Stimulated activated CD4-positive, alpha-beta T cell treated with anti-CD3 and anti-CD28 coated beads, Interleukin-1b, Interleukin-23, amount 100 ng/mL, for 1 hour (primary cell): ENCODE results near the gene FAM180A.
"Not testable (repeated sequence)": the region's sequence is repeated elsewhere in the genome, so short reads cannot be mapped to it uniquely, and the experiment has no call there.

Source experiments
- DNase-seq, 2 donors: peaks; one replicate each; pipeline ENCODE4 v3.0.0-alpha.2; 2020; ENCODE audit warnings: low read depth in 2 of 2

FAM180A gene

DNA sequence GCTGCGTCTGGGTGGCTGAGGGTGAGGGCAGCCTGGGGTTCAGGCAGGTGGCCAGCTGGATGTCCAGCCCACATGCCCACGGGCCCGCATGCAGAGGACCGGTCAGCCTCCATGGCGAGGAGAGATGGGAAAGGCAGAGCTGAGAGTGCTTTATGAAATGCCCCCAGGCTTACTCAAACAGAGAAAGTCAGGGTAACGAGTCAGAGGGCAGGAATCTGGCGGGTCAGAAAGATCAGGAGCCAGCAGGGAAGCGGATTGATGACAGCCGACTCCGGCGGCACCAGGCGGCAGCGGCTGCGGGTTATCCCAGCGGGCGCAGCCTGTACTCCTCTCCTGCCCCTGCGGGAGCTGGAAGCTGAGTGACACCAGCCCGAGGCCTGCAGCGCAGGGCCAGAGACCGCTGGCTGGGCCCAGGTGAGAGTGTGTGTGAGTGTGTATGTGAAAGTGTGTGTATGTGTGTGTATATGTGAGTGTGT lies 34.0 kb downstream of the FAM180A start:
- no peak for DNase-seq

DNA sequence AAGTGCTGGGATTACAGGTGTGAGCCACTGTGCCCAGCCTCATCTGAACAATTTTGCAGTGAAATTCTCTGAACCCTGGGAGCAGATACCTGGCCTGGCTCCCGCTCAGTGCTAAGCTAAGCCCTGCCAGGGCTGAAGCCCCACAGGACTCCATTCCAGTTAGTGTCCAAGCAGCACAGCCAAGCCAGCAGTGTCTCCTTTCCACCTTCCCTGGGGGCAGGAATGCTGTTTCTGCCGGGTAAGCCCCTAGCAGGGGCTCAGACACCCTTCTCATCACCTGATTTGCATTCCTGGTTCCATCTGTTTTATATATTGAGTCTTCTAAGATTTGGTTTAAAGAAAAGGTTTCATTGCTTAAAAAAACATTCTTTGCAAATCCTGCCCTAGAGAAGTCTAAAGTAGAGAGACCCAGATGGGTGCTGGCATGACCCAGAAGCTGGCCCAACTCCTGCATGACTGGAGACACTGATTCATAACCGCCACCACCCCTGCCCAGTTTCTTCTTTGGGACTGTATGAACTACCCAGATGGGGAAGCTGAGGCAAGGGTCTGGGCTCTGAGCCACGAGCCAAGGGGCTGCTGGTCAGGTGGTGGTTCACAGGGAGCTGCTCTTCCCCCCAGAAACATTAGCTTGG lies 34.7 kb downstream of the FAM180A start:
- DNase-seq, result no peak

DNA sequence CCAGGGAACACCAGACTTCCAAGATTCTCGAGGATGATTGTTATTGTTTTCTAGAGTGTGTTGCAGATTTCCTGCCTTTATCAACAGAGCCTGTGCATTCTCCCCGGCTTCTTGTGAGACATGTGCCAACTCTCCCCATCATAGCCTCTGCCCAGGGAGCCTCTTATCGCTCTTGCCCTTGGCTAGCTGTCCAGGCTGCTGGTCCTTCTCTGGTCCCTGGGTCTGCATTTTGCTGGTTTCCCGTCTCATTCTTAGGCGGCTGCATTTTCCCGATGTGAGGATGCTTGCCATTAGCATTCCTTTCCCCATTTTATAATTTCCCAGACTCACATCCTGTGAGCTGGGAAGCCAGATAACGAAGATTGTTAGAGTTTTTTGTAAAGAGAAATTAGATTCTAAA lies 35.8 kb downstream of the FAM180A start:
- no peak for DNase-seq

DNA sequence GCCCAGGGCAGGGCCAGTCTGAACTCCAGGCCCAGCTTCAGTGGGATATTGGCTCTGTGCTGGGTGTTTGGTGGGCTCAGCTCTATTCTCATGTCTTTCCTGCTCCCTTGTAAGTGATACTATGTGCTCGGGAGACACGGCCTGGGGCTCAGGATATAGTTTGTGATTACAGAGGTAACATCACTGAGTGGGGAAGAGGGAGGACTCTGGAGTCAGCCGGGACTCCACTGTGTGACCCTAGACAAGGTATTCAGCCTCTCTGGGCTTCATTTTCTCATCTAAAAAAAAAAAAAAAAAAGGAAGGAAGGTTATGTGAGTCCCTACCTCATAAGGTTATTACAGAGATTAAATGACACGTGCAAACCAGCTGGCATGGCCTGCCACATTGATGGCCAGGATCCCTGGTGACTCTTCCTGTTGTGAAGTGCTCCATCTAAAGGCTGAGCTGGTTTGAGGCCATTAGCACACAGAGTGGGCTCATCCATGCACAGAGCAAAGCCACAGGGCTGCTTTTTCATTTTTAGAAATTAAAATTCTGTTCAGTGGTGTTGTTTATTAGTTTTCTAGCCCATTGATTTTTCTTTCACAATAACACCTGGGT lies 36.3 kb downstream of the FAM180A start:
- DNase-seq, result no peak

DNA sequence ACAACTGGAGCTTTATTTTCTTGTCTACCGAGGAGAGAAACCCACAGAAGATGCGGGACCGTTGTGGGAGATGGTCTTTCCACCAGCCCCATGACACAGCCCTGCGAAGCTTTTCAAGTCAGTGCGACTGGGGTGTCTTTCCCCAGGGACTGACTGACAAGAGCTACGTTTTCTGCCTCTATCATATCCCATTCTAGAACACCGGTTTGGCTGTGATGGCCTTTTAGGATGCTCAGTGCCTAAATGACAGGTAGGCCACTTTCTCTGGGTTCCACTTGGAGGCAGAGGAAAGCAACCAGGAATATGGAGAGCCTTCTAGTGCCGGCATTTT lies 37.5 kb downstream of the FAM180A start:
- no peak for DNase-seq

DNA sequence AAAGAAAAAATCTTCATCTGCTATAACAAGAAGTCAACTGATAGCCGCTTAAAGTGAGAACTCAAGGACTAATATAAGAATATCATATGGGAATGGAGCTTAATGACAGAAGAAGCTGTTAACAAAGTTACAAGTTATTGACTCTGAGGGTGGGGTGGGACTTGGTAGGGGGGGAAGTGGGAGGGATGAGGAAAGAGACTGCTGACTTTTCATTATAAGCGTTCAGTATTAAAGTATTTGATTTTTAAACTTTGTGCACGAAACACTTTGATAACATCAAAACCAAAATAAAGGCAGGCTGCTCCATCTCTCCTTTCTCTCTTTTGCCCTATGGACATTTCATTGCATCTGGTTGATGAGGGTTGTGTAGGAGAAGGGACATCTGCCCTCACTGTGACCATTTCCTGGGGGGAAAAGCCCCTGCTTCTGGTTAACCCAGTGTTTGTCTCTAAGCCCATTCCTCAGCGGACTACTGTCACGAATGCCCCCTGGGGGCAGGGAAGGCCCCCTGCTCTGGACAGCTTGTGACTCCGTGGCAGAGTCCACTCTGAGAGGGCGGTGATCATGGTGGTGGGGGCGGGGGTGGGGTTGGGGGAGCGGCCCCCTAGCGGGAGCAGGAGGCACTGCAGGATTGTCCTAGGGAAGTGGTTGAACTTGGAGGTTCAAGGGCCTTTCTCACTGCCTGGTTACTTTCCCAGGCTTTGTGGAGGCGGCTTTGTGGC lies 38.0 kb downstream of the FAM180A start:
- no peak for DNase-seq

DNA sequence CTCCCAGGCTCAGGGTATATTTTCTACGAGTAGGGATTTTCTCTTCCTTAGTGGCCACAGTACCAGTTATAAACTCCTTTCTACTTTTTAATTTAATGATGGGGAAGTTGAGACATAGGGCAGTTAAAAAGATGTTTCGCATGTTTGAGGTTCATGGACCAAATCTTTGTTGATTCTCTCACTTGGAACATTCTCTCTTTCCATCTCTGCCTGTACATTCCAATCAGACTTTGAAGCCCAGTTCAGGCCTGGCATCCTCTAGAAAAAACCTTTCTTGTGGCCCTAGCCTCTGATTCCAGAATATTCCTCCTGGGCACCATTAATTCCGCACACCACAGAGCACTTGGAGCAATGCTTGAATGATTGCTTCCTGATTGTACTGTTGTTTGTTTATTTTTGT lies 39.1 kb downstream of the FAM180A start:
- DNase-seq, result no peak

DNA sequence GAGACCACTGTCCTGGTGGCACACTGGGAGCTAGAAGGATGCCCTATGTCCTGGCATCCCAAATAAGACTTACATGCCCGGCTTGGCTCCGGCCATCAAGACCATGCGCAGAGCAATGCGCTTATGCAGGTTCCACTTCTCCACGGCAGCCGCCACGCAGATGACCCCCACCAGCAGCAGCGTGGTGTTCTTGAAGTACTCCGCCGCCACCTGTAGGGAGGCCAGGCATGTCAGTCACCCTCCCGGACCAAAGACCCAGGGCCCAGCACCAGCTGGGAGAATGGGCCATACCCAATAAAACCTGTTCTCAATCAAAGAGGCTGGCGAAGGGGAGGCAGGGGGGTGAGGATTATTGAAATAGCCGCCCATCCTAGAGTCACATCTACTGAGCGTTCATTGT lies 40.6 kb downstream of the FAM180A start:
- no peak for DNase-seq

DNA sequence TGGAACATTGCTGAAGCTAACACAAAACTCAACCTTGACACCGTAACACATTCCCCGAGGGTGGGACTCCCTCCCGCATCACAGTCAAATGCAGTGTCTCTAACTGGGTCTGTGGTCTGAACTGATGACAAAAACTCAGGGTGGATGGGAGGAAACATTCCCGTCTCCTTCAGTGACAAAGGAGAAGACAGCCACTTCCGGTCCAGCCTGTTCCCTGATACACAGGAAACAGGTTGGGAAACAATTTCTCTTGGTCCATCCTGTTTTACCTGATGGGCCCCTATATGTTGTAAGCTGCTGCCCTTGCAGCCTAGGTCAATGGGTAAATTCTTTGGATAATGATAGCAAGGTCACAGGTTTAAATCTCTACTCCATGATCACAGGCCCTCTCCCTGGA lies 41.0 kb downstream of the FAM180A start:
- no peak for DNase-seq

DNA sequence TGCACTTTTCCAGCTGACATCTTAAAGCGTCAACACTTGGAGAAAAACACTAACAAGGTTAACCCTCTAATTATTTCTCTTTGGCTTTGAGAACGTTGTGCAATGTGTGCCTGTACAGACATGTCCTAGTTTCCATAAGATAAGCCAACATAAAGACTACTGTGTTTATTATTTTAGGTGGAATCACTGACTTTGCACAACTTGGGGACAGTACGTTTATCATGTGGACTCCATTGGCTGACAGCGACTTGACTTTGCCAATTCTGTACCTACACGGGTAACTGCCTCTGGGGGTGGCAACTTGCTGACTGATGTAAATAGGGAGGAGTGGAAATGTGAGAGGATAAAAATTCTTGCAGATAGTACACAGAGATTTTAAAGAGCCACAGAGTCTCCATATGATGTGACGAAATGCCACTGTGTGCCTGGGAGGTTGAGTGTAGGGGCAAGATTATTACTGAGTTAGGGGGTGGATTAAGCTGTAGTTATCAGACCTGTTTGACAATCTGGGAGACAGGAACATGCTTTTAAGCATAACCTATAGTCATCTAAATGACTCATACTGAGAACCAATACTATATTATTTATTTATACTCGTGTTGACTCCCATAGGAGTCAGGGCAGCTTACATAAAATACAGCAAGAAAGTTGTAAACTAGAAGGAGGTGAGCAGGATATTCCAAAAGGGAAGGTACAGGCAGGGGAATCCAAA lies 41.6 kb downstream of the FAM180A start:
- DNase-seq, result no peak

DNA sequence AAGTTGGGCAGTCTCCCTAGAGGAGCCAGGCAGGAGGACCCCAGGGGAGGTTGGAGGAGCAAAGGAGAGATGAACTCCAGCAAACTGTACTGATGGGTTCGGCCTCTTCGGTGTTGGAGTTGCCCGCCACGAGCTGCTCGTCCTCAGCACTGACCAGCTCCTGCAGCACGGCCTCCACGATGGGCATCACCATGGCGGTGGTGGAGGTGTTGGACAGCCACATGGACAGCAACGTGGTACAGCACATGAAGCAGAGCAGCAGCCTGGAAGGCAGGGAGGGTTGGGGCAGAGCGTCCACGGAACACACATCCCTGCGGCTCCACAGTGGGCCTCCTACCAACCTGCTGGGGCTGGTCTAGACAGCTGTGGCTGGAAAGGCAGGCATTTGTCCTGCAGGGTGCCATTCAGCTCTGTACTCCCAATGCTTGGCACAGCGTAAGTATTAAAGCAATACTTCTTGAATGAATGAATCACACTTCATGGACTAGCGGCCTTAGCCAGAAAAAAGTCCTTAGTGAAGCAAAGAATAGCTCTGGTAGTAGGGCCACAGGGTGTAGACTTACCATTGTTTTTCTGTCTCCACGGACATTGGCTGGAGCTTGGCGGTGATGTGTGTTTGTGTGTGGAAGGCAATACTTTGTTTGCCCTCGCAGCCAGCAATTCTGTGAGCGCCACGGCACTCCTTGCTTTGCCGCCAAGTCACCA lies 42.4 kb downstream of the FAM180A start:
- no peak for DNase-seq

DNA sequence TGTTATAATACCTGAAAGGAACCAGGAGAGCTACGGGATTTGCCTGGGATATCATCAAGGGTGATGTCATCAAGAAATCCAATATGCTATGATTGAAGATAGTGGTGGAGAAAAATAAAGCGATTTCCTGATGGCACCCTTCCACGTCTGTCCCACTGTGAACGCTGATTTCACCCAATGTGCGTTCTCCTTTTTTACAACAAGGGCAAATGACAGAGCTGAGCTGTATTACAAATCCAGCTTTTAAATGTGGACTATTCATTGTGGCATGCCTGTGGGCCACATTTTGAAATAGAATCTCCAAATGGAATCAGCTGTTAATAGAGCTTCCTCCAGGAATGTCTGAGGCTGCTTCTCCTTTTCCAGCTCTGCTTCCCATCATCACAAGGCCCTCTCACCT lies 43.9 kb downstream of the FAM180A start:
- DNase-seq, result no peak

DNA sequence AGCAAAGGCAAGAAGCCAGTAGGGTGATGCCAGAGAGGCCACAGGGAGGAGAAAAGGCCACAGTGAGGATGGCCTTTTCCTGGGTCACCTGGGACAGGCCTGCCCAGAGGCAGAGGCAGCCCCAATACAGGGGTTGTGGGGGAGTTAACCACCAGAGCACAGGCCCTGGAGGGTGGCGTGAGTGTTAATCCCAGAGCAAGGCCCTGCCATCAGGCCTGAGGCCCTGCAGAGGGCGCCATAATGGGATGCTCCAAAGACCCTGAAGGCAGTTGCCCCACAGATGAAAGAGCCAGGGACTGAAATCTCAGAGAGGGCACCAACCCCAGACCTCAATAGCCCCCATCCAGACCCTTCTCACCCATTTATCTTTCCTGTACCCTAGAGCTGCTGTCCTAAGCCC lies 44.5 kb downstream of the FAM180A start:
- no peak for DNase-seq

DNA sequence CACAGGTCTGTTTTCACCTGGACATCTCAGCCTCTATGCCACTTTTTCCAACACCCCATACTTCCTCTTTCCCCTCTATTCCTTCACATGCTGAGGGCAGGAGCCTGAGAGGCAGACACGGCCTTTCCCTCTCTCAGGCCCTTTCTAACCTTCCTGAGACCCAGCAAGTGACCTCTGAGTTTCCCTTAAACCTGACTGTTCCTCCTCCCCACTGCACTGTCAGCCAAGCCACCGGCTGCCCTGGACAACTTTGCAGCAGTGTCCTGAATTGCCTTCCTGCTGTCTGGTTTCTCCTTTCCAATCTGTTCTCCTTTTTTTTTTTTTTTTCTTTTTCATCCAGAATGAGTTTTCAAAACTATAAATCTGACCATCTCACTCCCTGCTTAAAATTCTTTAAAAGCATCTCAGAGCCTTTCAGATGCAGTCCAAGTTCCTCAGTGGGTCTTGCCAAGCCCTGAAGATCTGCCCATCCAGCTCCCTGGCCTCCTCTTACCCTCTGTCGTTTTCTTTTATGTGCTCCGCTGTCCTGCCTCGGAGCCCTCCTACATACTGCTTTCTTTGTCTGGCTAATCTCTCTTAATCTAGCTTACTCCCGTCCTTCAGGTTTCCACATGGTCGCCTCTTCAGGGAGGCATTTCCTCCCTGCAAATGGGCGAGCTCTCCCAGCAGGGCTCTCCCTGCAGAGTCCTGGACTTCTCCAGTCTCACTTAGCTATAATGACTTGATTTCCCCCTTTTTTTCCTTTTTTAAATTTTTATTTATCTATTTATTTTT lies 51.1 kb downstream of the FAM180A start:
- DNase-seq, result no peak

DNA sequence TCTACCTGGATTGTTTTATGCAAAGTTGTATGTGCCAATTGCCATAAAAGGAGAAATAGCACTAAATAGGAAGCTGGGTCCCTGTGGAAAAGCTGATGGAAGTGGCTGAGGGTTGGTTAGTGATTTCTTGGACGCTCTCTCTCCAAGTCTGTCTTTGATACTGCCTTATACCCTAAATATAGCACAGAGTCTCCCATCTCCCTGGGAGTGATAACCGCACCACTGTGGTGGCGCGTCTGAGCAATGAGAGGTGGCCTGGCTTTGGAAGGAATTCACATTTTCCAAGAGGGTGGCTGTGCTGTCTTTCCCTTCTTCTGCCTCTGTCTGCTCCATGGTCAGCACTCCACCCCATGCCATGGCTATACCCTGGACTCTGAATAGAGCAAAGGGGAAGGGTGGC lies 55.1 kb downstream of the FAM180A start:
- DNase-seq, result no peak

DNA sequence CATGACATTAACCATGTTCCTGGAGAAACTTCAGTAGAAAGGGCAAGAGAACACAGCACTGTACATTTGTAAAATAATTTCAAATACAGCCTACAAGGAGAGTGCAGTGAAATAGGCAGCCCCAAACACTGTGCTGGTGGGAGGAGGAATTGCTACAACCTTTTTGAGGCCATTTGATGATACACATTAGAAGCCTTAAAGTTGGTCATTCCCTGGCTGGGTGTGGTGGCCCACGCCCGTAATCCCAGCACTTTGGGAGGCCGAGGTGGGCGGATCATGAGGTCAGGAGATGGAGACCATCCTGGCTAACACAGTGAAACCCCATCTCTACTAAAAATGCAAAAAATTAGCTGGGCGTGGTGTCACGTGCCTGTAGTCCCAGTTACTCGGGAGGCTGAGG lies 56.0 kb downstream of the FAM180A start:
- not testable (repeated sequence) for DNase-seq

DNA sequence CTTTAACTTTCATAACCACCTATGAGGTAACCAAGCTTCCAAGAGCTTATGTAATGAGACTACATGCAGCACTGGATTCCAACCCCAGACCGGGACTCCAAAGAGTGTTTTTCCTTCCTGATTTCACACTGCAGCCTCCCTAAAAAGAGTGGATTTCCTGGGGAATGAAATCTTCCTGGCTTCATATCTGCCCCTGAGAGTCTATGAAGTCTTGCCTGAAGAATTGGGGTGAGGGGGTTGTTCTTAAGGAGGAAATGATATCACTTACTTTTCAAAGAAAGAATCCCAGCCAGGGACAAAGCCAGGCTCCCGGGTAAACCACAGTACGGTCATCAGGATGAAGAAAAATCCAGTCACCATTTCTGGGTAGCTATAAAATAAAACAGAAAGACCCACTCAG lies 56.6 kb downstream of the FAM180A start:
- no peak for DNase-seq

DNA sequence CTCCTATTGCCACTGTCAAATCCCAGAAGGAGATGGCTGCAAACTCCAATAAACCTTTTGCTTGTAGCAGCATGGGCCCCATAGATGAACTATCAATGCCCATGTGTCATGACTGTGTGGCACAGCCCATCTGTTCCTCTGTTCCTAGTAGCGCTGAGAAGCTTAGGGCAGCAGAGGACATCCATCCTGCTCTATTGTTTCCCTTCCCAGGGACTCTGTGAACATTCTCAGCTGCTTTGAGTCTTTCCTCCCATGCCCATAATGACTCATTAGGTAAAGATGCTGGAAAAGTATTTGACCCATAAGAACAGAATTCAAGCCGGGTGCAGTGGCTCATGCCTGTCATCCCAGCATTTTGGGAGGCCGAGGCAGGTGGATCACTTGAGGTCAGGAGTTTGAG lies 58.0 kb downstream of the FAM180A start:
- DNase-seq, result no peak

DNA sequence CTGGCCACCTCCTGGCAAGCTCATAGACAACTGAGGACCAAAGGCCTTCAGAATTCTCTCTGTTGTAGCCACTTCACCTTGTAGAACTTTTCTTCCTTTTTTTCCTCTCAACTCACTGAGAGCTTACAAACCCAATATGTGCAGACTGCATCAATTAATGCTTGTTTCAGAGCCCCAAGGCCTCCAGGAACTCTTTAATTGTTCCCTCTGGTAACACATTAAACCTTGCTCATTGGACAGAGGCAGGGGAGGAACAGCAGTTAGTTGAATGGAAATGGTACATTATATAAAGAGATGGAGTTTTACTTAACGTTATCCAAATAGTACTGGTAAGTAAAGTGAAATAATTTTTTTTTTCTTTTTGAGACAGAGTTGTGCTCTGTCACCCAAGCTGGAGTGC lies 61.1 kb downstream of the FAM180A start:
- DNase-seq, result no peak

DNA sequence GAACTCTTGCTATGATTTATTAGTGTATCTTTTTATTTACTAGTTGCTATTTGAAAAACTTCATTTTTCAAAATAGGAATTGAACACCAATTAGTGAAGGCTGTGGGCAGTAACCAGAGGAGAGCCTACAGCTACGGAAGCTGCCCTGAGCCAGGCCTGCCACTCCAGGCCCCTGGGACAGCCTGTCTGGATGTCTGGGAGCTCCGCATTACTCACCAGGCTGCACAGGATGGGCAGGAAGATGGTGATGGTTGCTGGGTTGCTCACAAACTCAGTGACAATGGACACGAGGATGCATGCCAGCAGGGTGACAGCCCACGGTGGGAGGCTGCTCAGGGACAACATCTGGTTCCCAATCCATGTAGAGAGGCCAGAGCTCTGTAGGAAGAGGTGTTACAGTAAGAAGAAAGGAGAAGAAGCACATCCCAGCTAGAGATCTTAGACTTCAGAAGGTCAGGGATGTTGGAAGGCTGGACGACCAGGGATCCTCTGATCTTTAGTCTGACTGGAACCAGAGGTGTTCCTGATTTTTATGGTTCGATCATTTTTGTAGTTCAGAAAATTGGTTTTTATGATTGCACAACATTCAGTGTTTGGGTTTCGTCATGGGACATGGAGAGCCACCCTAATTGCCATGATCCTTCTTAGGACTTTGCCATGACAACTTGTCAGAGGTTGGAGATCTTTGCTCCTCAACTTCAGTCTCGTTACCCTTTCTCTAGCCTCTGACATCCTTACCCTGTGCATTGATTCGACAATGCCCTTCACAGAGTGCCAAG lies 63.1 kb downstream of the FAM180A start:
- no peak for DNase-seq

DNA sequence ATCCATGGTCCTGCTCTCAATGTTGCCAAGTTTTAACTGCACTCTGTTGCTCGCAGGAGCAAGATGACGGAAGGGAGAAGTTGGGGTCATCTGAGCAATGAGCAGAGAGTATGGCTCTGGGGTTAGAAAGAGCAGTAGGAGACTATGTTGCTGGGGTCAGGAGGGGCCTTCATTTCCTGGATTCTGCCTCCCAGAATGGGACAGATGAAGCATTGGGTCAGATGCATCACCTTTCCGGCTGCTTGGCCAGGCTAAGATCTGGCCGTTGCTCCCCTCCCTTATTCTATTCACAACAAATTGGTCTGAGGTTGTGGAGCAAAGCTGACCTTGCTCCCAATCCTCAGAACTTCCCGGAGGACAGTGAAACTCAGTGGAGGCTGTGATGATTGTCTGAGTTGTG lies 63.9 kb downstream of the FAM180A start:
- no peak for DNase-seq
